Upper lobe of right lung (tissue), 1 donor: ENCODE results near the gene LOC101059915.

Experiments used
- ATAC-seq: fragments of 200-7000 bp; cut with Tn5 transposase; one replicate; pipeline ENCODE4 v1.9.1; 2020; ENCODE audit warnings: mild to moderate bottlenecking, moderate library complexity
- DNase-seq: peaks from one replicate; pipeline ENCODE4 v3.0.0-alpha.2; 2020
- H3K27ac ChIP-seq: fragments of 200-600 bp; one replicate; pipeline ENCODE4 v1.8.0; 2022
- H3K27me3 ChIP-seq: fragments of 200-600 bp; one replicate; pipeline ENCODE4 v1.8.0; 2022; ENCODE audit warnings: mild to moderate bottlenecking
- H3K36me3 ChIP-seq: fragments of 200-600 bp; one replicate; pipeline ENCODE4 v1.8.0; 2022
- H3K4me1 ChIP-seq: fragments of 200-600 bp; one replicate; pipeline ENCODE4 v1.8.0; 2022
- H3K4me3 ChIP-seq: fragments of 200-600 bp; one replicate; pipeline ENCODE4 v1.8.0; 2022; ENCODE audit warnings: mild to moderate bottlenecking
- H3K9me3 ChIP-seq: fragments of 200-600 bp; one replicate; pipeline ENCODE4 v1.8.0; 2022
- CTCF ChIP-seq: fragments of 200-600 bp; IDR thresholded peaks from one replicate; pipeline ENCODE4 v1.8.0; 2022; ENCODE audit warnings: antibody characterized with exemption
- intact Hi-C: fragments of 100-400 bp; cut with DNase I; formaldehyde crosslinking; loops from one replicate; pipeline ENCODE4 v1.11.0; 2022
- donor health status: DM: no; HTN: yes; CAD: no; lungs with severe emphysema.

LOC101059915 gene

GRCh38 chrX:71650333-71650969 is 16.9 kb upstream of the LOC101059915 start:
- Histone ChIP-seq H3K4me1 (no peaks in the 10 kb centered on the region), H3K27ac (no peak overlapping the region), H3K9me3 (no peaks in the 10 kb centered on the region), H3K27me3 (no peaks in the 10 kb centered on the region), H3K4me3 (no peak overlapping the region), H3K36me3 (no peaks in the 10 kb centered on the region)
- peak; percentile 32 for TF ChIP-seq CTCF
- intact Hi-C loops = no loop called here
- no peak for DNase-seq
- peak; percentile 83 for ATAC-seq

- intact Hi-C loops = no loop called here
- Histone ChIP-seq H3K9me3 (no peaks in the 10 kb centered on the region), H3K4me1 (no peaks in the 10 kb centered on the region), H3K27ac (no peak overlapping the region), H3K36me3 (no peaks in the 10 kb centered on the region), H3K27me3 (no peaks in the 10 kb centered on the region), H3K4me3 (no peak overlapping the region)
- peak; percentile 50 for TF ChIP-seq CTCF
- ATAC-seq (peak; percentile 83), DNase-seq (no peak)
Measured at GRCh38 chrX:71652405-71652804, 14.9 kb upstream of the LOC101059915 start.

GRCh38 chrX:71653344-71653743 is 14.0 kb upstream of the LOC101059915 start:
- Histone ChIP-seq H3K4me1 (no peaks in the 10 kb centered on the region), H3K27ac (no peak overlapping the region), H3K27me3 (no peaks in the 10 kb centered on the region), H3K4me3 (no peak overlapping the region), H3K9me3 (no peaks in the 10 kb centered on the region), H3K36me3 (no peaks in the 10 kb centered on the region)
- intact Hi-C loops = no loop called here
- TF ChIP-seq CTCF = no peak
- ATAC-seq (no peak), DNase-seq (no peak)

GRCh38 chrX:71657267-71657666 is 10.1 kb upstream of the LOC101059915 start:
- H3K27ac ChIP-seq = no peak overlapping the region
- H3K9me3 ChIP-seq = no peaks in the 10 kb centered on the region
- no peaks in the 10 kb centered on the region for H3K4me1 ChIP-seq
- ATAC-seq (no peak), DNase-seq (no peak)
- no peaks in the 10 kb centered on the region for H3K36me3 ChIP-seq
- TF ChIP-seq CTCF = no peak
- H3K4me3 ChIP-seq = no peak overlapping the region
- no peaks in the 10 kb centered on the region for H3K27me3 ChIP-seq
- intact Hi-C loops = no loop called here

GRCh38 chrX:71659342-71659741 is 8.0 kb upstream of the LOC101059915 start:
- H3K36me3 ChIP-seq = no peaks in the 10 kb centered on the region
- TF ChIP-seq CTCF = no peak
- no peaks in the 10 kb centered on the region for H3K4me1 ChIP-seq
- intact Hi-C loops = no loop called here
- H3K4me3 ChIP-seq = no peak overlapping the region
- no peak overlapping the region for H3K27ac ChIP-seq
- ATAC-seq = no peak
- no peaks in the 10 kb centered on the region for H3K27me3 ChIP-seq
- no peaks in the 10 kb centered on the region for H3K9me3 ChIP-seq
- no peak for DNase-seq

GRCh38 chrX:71659959-71660358 is 7.4 kb upstream of the LOC101059915 start:
- H3K27ac ChIP-seq = no peak overlapping the region
- no peaks in the 10 kb centered on the region for H3K27me3 ChIP-seq
- H3K4me1 ChIP-seq = no peaks in the 10 kb centered on the region
- intact Hi-C loops = no loop called here
- TF ChIP-seq CTCF = no peak
- no peak for DNase-seq
- no peak overlapping the region for H3K4me3 ChIP-seq
- H3K36me3 ChIP-seq = no peaks in the 10 kb centered on the region
- H3K9me3 ChIP-seq = no peaks in the 10 kb centered on the region
- ATAC-seq = no peak
